GM19240 (cell line): ENCODE results near the gene NXN.
"Not testable (repeated sequence)": the region's sequence is repeated elsewhere in the genome, so short reads cannot be mapped to it uniquely, and the experiment has no call there.

ENCODE experiments used
- DNase-seq: peaks from one replicate; pipeline ENCODE4 v3.0.0; 2011; ENCODE audit warnings: low spot score; ENCODE audit not compliant: insufficient read length

The NXN gene

GRCh38 chr17:923633-924032 lies 55.9 kb downstream of the NXN start:
- no peak for DNase-seq

GRCh38 chr17:921161-921560 lies 58.4 kb downstream of the NXN start:
- no peak for DNase-seq

GRCh38 chr17:920190-920589 lies 59.4 kb downstream of the NXN start:
- no peak for DNase-seq

GRCh38 chr17:917941-918740 lies 61.4 kb downstream of the NXN start:
- DNase-seq: no peak

GRCh38 chr17:917391-917811 lies 62.2 kb downstream of the NXN start:
- no peak for DNase-seq

GRCh38 chr17:916315-916714 lies 63.3 kb downstream of the NXN start:
- DNase-seq: no peak

GRCh38 chr17:915538-916201 lies 63.9 kb downstream of the NXN start:
- no peak for DNase-seq

GRCh38 chr17:914561-914960 lies 65.0 kb downstream of the NXN start:
- no peak for DNase-seq

- DNase-seq: no peak
Observed at GRCh38 chr17:913207-913606, 66.4 kb downstream of the NXN start.

GRCh38 chr17:909642-910323 lies 69.8 kb downstream of the NXN start:
- DNase-seq: no peak

GRCh38 chr17:907725-908124 lies 71.9 kb downstream of the NXN start:
- DNase-seq: no peak

- not testable (repeated sequence) for DNase-seq
Observed at GRCh38 chr17:905708-906107, 73.9 kb downstream of the NXN start.

- DNase-seq: no peak
Observed at GRCh38 chr17:903691-904481, 75.7 kb downstream of the NXN start.

GRCh38 chr17:902463-902862 lies 77.1 kb downstream of the NXN start:
- DNase-seq: no peak

- DNase-seq: no peak
Observed at GRCh38 chr17:901964-902363, 77.6 kb downstream of the NXN start.

GRCh38 chr17:901191-901950 lies 78.2 kb downstream of the NXN start:
- DNase-seq: no peak

- DNase-seq: no peak
Observed at GRCh38 chr17:900336-900934, 79.1 kb downstream of the NXN start.

GRCh38 chr17:897970-898619 lies 81.5 kb downstream of the NXN start:
- DNase-seq: no peak

- DNase-seq: no peak
Observed at GRCh38 chr17:896953-897661, 82.5 kb downstream of the NXN start.
